Nephron progenitor cell (in vitro differentiated cells): ENCODE results near the gene GALNT2.

Source experiments
- DNase-seq: peaks from one replicate; pipeline ENCODE4 v3.0.0; 2021
- H3K27ac Mint-ChIP-seq: 2 replicates; pipeline ENCODE4 v1.8.0; 2021; ENCODE audit warnings: mild to moderate bottlenecking, moderate library complexity, mixed read lengths
- H3K27me3 Mint-ChIP-seq: 2 replicates; pipeline ENCODE4 v1.8.0; 2021; ENCODE audit warnings: mild to moderate bottlenecking, low read depth, mixed read lengths; ENCODE audit not compliant: poor library complexity
- H3K36me3 Mint-ChIP-seq: 2 replicates; pipeline ENCODE4 v1.8.0; 2021; ENCODE audit warnings: low read depth, mixed read lengths
- H3K4me1 Mint-ChIP-seq: 2 replicates; pipeline ENCODE4 v1.8.0; 2021; ENCODE audit warnings: mixed read lengths
- H3K4me3 Mint-ChIP-seq: 2 replicates; pipeline ENCODE4 v1.8.0; 2021; ENCODE audit warnings: mild to moderate bottlenecking, moderate library complexity, mixed read lengths
- H3K9me3 Mint-ChIP-seq: 2 replicates; pipeline ENCODE4 v1.8.0; 2021; ENCODE audit warnings: mild to moderate bottlenecking, moderate library complexity, mixed read lengths
- CTCF ChIP-seq: fragments of 200-600 bp; sonication (generic); IDR thresholded peaks from 2 replicates; pipeline ENCODE4 v1.5.0; 2021; ENCODE audit warnings: antibody characterized with exemption

The GALNT2 gene

GRCh38 chr1:230105754-230106625 is 39.0 kb downstream of the GALNT2 start:
- Mint-ChIP-seq H3K4me1 (peaks cover 93% of the 10 kb centered on the region), H3K27ac (peak overlapping the region; percentile 61), H3K4me3 (peak overlapping the region; percentile 23), H3K27me3 (peaks cover 16% of the 10 kb centered on the region), H3K36me3 (no peaks in the 10 kb centered on the region), H3K9me3 (no peaks in the 10 kb centered on the region)
- TF ChIP-seq CTCF = no peak
- DNase-seq = no peak

DNA sequence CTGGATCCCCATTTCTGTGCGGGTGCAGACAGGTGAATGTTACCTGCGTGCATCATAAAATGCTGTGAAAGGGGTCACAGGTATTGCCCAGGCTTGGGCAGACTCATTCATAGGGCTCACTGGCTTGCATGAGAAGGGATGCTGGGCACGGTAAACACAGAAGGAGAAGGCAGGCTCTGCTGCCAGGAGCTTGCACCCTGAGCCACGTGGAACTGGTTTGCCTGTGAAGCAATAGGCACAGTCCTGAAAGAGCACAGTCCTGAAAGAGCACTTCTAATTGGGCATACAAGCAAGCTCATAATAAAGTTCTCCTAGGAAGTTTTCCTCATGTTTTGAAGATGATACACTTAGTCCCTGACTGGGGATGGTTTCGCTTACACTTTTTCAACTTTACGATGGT is 40.9 kb downstream of the GALNT2 start:
- DNase-seq = no peak
- no peaks in the 10 kb centered on the region for H3K9me3 Mint-ChIP-seq
- H3K4me1 Mint-ChIP-seq = peaks cover 90% of the 10 kb centered on the region
- no peak overlapping the region for H3K4me3 Mint-ChIP-seq
- no peak for TF ChIP-seq CTCF
- H3K27me3 Mint-ChIP-seq = peaks cover 7% of the 10 kb centered on the region
- no peak overlapping the region for H3K27ac Mint-ChIP-seq
- H3K36me3 Mint-ChIP-seq = no peaks in the 10 kb centered on the region

GRCh38 chr1:230108580-230108979 is 41.5 kb downstream of the GALNT2 start:
- Mint-ChIP-seq H3K36me3 (no peaks in the 10 kb centered on the region), H3K27me3 (peaks cover 5% of the 10 kb centered on the region), H3K9me3 (no peaks in the 10 kb centered on the region), H3K27ac (no peak overlapping the region), H3K4me1 (peaks cover 91% of the 10 kb centered on the region), H3K4me3 (no peak overlapping the region)
- no peak for TF ChIP-seq CTCF
- no peak for DNase-seq

DNA sequence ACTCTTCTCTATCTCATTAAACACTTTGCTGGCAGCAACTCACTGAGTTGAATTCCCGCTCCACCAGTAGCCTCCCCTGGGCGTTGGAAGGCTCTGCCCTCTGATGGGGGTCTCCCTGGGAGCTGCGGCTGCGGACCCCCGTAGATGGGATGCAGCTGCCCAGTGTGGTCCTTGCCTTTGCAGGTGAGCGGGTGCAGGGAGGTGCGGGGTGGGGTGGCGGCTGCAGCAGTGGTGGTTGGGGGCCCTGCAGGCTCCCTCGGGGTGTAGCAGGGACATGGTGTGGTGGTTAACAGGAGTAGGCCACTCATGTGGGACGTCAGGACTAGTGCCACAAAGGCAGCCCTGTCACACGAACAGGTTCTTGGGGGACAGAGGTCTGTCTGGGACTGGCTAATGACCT is 42.0 kb downstream of the GALNT2 start:
- TF ChIP-seq CTCF = no peak
- Mint-ChIP-seq H3K27me3 (peaks cover 5% of the 10 kb centered on the region), H3K4me3 (no peak overlapping the region), H3K27ac (peak overlapping the region; percentile 85), H3K36me3 (peaks cover under 1% of the 10 kb centered on the region), H3K9me3 (no peaks in the 10 kb centered on the region), H3K4me1 (peaks cover 91% of the 10 kb centered on the region)
- no peak for DNase-seq

GRCh38 chr1:230109895-230110667 is 43.0 kb downstream of the GALNT2 start:
- Mint-ChIP-seq H3K27ac (peak overlapping the region; percentile 34), H3K36me3 (peaks cover 7% of the 10 kb centered on the region), H3K4me1 (peaks cover 89% of the 10 kb centered on the region), H3K9me3 (no peaks in the 10 kb centered on the region), H3K4me3 (no peak overlapping the region), H3K27me3 (no peaks in the 10 kb centered on the region)
- no peak for DNase-seq
- TF ChIP-seq CTCF = no peak
